Measurements from ENCODE around the gene SEMA4A.

DNA sequence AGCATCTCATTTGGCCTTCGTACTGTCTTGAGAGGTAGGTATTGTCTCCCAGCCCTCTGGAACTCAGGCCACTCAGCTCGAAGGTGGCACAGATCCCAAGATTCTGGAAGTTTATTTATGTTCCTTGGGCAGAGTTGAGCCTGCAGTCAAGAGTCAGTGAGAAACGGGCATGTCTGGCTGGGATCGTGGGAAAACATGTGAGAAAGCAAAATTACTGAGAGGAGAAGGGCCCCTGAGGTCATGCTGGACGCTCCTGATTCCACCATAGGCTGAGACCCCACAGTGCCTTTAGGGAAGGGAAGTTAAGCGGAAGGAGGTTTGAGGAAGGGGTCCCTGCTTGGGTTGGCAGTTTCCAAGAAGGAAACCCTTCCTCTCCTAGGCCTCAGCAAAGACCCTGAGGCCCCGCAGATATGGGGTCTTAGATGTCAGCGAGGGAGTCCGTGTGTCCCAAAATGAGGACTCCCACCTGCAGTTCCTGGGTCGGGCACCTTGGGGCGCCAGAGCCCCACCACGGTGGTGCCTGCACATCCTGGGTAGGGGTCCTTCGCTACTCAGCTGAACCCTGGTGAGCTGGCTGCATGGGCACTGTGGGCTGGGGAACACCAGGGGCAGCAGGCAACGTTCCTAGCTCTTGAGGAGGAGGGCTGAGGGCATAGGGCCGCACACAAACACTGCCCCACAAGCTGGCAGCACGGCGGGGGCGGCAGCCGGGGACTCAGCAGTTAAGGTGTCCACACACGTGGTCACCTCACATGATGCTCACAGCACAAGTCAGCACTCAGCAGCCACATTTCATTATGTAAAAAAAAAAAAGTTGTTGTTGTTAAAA, 12.3 kb upstream of the SEMA4A start:
- TF ChIP-seq CTCF (IDR thresholded peaks at IDR 0.05): peak; percentile 29 to 72 (median 65)
- TF ChIP-seq POLR2A (IDR thresholded peaks at IDR 0.05): no peak
- peak in 1 of 2 donors; percentile 57 for TF ChIP-seq EP300 (IDR thresholded peaks at IDR 0.05)
